ENCODE measurements around the gene PHF19. TPM values are rescaled to one million over a fixed set of nuclear protein-coding genes. Genes with fewer than 3 reads are reported as not detected.

PHF19 gene
- total RNA-seq, 1 donor from 2014 or later, result 18.9 TPM

DNA sequence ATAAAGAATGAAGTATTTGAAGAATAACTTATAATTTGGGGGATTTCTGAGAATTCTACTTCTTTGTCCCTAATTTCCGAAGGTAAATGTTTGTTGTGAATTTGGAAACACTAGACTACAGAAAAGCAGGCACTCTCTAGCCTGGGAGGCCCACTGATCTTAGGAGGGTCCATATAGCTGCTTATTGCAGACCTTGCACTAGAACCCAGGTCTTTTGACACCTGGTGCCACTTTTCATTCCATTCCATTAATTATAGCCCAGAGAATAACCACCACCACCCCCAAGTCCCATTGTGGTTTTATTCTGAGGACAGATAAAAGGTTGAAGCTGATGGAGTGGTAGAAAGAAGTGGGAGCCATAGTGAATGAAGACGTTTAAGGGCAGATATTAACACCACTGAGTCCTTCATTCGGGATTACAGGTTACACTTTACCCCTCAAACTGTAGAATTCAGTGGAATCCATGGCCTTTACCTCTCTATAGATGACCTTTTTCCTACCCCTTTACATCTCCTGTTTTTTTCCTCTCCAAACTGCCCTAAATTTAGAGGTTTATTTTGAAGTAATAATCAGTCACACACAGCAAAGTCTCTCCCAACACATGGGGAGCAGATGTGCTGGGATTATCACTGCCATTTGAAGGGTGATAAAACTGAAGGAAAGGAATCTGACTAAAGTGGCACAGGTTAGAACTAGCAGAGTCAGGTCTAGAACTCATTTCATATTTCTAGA, 22.2 kb downstream of the PHF19 start:
- Mint-ChIP-seq H3K36me3 (ENCODE audit: unreplicated experiment) (no peaks in the 10 kb centered on the region), H3K4me3 (ENCODE audit: unreplicated experiment) (no peak overlapping the region), H3K4me1 (ENCODE audit: low read depth, unreplicated experiment) (peaks cover 21% of the 10 kb centered on the region), H3K27me3 (ENCODE audit: unreplicated experiment) (peaks cover 5% of the 10 kb centered on the region), H3K27ac (ENCODE audit: unreplicated experiment) (no peak overlapping the region), H3K9me3 (ENCODE audit: unreplicated experiment) (no peaks in the 10 kb centered on the region)
- TF ChIP-seq, protein P1, sequence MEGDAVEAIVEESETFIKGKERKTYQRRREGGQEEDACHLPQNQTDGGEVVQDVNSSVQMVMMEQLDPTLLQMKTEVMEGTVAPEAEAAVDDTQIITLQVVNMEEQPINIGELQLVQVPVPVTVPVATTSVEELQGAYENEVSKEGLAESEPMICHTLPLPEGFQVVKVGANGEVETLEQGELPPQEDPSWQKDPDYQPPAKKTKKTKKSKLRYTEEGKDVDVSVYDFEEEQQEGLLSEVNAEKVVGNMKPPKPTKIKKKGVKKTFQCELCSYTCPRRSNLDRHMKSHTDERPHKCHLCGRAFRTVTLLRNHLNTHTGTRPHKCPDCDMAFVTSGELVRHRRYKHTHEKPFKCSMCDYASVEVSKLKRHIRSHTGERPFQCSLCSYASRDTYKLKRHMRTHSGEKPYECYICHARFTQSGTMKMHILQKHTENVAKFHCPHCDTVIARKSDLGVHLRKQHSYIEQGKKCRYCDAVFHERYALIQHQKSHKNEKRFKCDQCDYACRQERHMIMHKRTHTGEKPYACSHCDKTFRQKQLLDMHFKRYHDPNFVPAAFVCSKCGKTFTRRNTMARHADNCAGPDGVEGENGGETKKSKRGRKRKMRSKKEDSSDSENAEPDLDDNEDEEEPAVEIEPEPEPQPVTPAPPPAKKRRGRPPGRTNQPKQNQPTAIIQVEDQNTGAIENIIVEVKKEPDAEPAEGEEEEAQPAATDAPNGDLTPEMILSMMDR (IDR thresholded peaks at IDR 0.05; ENCODE audit: partially characterized antibody, unreplicated experiment), result no peak
- no peak for DNase-seq

DNA sequence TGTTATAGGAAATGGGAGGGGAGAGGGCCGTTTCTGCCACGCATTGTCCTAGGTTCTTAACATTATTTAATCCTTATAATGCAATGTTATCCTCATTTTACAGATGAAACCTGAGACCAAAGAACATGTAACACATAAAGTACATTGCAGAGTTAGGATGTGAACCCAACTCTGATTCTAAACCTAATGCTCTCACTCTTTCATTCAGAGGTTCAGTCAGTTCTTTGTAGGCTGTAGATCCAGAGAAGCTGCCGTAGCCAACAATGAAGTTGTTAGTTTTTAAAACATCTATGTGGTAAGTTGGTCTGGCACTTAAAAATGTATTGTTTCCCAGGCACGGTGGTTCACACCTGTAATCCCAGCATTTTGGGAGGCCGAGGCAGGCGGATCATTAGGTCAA, 23.8 kb downstream of the PHF19 start:
- Mint-ChIP-seq H3K27me3 (ENCODE audit: unreplicated experiment) (no peaks in the 10 kb centered on the region), H3K4me1 (ENCODE audit: low read depth, unreplicated experiment) (peaks cover 17% of the 10 kb centered on the region), H3K36me3 (ENCODE audit: unreplicated experiment) (no peaks in the 10 kb centered on the region), H3K9me3 (ENCODE audit: unreplicated experiment) (no peaks in the 10 kb centered on the region), H3K27ac (ENCODE audit: unreplicated experiment) (no peak overlapping the region), H3K4me3 (ENCODE audit: unreplicated experiment) (no peak overlapping the region)
- TF ChIP-seq, protein P1 (IDR thresholded peaks at IDR 0.05; ENCODE audit: partially characterized antibody, unreplicated experiment), result no peak
- DNase-seq, result no peak

DNA sequence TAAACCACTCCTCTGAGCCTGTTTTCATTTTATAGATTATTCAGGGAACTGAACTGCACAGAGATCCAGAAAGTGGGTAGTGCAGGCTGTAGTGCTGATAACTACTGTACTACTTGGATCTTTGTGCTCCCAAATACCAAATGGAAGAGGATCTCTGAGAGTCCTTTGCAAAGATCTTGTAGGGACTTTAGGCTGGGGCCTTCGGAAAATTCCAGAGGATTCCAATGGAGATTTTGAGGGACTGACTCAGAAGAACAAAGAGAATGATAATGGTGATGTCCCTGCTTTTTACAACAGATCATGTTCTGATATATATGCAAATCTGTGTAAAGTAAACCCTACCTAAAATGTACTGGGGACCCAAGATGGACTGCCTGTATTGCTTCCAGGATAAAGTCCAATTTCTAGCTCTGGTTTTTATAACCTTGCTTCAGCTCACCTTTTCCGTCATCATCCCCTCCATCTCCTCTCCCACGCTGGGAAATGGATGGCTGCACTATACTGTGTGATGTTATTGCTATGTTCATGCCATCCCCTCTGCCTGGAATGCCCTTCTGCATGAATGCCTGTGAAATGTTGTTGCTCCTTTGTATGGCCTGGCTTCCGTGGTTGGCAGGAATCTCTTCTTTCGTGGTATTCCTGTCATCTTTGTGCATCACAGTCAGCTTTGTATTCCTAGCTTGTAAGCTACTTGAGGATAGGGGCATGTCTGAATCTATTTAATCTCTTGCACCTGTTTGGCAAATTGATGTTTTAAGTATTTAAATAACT, 24.6 kb downstream of the PHF19 start:
- no peaks in the 10 kb centered on the region for H3K27me3 Mint-ChIP-seq (ENCODE audit: unreplicated experiment)
- no peak overlapping the region for H3K4me3 Mint-ChIP-seq (ENCODE audit: unreplicated experiment)
- H3K27ac Mint-ChIP-seq (ENCODE audit: unreplicated experiment), result no peak overlapping the region
- no peaks in the 10 kb centered on the region for H3K36me3 Mint-ChIP-seq (ENCODE audit: unreplicated experiment)
- H3K9me3 Mint-ChIP-seq (ENCODE audit: unreplicated experiment), result no peaks in the 10 kb centered on the region
- DNase-seq, result no peak
- TF ChIP-seq, protein P1 (IDR thresholded peaks at IDR 0.05; ENCODE audit: partially characterized antibody, unreplicated experiment), result no peak
- peaks cover 18% of the 10 kb centered on the region for H3K4me1 Mint-ChIP-seq (ENCODE audit: low read depth, unreplicated experiment)

DNA sequence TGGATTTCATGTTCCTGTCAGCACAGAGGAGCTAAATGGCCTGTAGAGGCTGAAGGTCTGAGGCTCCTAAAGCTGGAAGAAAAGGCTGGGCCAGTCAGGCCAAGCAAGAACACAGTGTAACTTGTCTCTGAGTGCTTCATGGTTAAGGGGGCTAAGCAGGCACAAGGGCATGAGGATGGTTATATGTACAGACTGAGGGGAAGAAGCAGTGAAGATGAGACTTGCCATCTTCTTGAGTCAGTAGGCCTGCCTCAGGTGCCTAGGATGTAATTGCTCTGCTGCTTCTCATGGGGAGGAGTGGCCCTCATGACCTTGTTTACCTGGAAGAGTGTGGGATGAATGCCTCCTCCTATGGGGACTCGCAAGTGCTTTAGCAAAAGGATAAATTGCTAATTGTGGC, 25.5 kb downstream of the PHF19 start:
- H3K4me3 Mint-ChIP-seq (ENCODE audit: unreplicated experiment), result no peak overlapping the region
- H3K9me3 Mint-ChIP-seq (ENCODE audit: unreplicated experiment), result no peaks in the 10 kb centered on the region
- TF ChIP-seq, protein P1 (IDR thresholded peaks at IDR 0.05; ENCODE audit: partially characterized antibody, unreplicated experiment), result no peak
- no peak for DNase-seq
- H3K36me3 Mint-ChIP-seq (ENCODE audit: unreplicated experiment), result no peaks in the 10 kb centered on the region
- peak overlapping the region; percentile 35 for H3K27ac Mint-ChIP-seq (ENCODE audit: unreplicated experiment)
- no peaks in the 10 kb centered on the region for H3K27me3 Mint-ChIP-seq (ENCODE audit: unreplicated experiment)
- H3K4me1 Mint-ChIP-seq (ENCODE audit: low read depth, unreplicated experiment), result peaks cover 18% of the 10 kb centered on the region

DNA sequence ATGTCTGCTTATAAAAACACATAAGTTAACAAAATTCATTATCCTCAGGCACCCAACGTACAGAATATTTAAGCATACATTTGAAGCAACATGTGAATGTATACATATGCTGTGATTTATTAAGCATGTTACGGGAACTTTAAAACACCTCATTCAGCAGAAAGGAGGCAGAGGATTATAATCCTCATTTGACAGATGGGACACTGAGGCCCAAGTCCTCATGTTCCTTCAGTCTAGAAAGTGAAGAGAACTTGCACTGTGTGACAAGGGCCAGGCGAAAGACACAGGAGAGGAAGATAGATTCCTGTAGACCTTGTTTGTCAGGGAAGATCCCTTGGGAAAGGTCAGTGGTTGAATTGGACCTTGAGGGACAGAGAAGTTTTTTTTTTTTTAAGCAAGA, 26.7 kb downstream of the PHF19 start:
- Mint-ChIP-seq H3K27ac (ENCODE audit: unreplicated experiment) (peak overlapping the region; percentile 44), H3K4me3 (ENCODE audit: unreplicated experiment) (peak overlapping the region; percentile 41), H3K36me3 (ENCODE audit: unreplicated experiment) (no peaks in the 10 kb centered on the region), H3K4me1 (ENCODE audit: low read depth, unreplicated experiment) (peaks cover 18% of the 10 kb centered on the region), H3K9me3 (ENCODE audit: unreplicated experiment) (no peaks in the 10 kb centered on the region), H3K27me3 (ENCODE audit: unreplicated experiment) (no peaks in the 10 kb centered on the region)
- no peak for DNase-seq
- TF ChIP-seq, protein P1 (IDR thresholded peaks at IDR 0.05; ENCODE audit: partially characterized antibody, unreplicated experiment), result no peak
